Skin epidermis (tissue), 12 donors: ENCODE measurements around the gene EXOC4.
"Not testable (repeated sequence)": the region's sequence is repeated elsewhere in the genome, so short reads cannot be mapped to it uniquely, and the experiment has no call there.

Experiments used
- H3K27ac ChIP-seq, 21 experiments: fragments of 200-600 bp; sonication (generic) in 11 of 21; one replicate each; pipeline ENCODE4 v1.5.0; 2020; ENCODE audit warnings: mild to moderate bottlenecking in 3 of 21, inconsistent platforms in 2 of 21, moderate library complexity in 2 of 21
- H3K4me3 ChIP-seq, 7 experiments: fragments of 200-600 bp; sonication (generic) in 2 of 7; one replicate each; pipeline ENCODE4 v1.5.0; 2020; ENCODE audit warnings: inconsistent platforms in 2 of 7, mild to moderate bottlenecking in 2 of 7, moderate library complexity in 1 of 7

Gene EXOC4

DNA sequence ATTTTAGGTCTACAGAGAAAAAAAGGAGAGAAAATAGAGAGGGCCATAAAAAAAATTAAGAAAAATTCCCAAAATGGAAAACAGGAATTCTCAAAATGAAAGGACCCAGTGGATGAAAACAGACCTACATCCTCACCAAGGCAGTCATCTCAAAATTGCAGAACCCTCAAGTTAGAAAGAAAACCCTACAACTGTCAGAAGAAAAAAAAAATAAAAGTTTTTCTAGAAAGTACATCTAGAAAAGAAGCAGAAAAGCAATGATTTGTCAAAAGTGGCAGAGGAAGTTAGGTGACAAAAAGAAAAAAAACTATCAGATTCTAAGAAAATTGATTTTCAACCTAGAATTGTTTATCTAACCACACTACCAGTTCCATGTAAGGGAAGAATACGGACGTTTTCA is 706.6 kb downstream of the EXOC4 start:
- Histone ChIP-seq H3K27ac (no peak overlapping the region), H3K4me3 (no peak overlapping the region)

- no peak overlapping the region for H3K4me3 ChIP-seq
- H3K27ac ChIP-seq, result no peak overlapping the region
Measured at GRCh38 chr7:133961724-133962123, 708.8 kb downstream of the EXOC4 start.

DNA sequence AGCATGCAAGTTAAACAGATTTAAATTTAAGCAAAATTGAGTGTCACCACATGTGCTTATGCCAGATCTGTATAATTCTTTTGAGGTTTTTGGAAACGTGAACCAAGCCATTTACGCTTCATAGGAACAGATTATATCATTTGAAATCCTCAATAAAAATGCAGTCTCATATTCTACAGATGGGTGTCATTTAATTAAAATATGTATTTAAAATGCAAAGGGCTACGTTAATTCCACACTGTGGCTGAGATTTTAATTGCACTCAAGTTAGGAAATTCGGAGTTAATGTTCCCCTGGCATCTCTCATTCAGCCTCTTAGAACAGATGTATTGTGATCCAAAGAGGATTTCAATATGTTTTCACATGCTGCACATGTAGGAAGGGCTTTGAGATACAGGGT is 709.8 kb downstream of the EXOC4 start:
- Histone ChIP-seq H3K27ac (no peak overlapping the region), H3K4me3 (no peak overlapping the region)

DNA sequence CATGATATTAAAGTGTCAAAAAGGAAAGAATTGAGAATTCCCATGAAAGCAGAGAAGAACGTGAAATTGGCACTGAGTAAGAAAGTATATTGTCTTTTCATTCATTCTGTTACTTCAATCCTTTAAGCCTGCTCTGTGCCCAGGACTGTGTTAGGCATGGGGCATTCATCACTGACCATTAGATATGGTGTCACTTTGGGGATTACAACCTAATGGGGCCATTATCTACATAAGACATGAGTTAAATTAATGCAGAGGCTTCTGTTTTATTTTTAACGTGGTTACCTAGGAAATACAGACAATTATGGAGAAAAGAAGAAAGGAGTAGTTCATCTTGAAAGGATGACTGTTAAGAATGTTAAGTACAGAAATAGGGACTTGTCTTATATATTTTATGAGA is 710.8 kb downstream of the EXOC4 start:
- Histone ChIP-seq H3K27ac (no peak overlapping the region), H3K4me3 (no peak overlapping the region)

DNA sequence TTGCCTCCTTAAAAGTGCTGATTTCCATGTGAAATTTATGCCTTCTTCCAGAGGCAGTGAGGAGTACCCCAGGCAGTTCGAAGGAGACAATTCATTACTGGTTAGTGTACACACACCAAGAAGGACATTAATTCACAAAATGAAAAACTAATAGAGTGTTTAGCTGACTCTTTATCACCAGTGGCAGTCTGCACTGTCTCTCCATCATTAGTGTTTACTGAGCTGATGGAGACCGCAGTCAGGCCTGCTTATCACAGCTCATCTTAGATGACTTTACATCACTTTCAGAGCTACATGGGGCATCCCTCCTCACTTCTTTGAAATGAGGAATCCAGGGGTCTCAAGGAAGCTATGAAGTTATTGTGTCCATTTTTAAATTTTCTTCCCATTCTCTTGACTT is 718.7 kb downstream of the EXOC4 start:
- no peak overlapping the region for H3K4me3 ChIP-seq
- no peak overlapping the region for H3K27ac ChIP-seq

GRCh38 chr7:133973710-133974109 is 720.8 kb downstream of the EXOC4 start:
- no peak overlapping the region for H3K4me3 ChIP-seq
- H3K27ac ChIP-seq, result no peak overlapping the region

- H3K4me3 ChIP-seq, result no peak overlapping the region
Measured at GRCh38 chr7:133975130-133975529, 722.3 kb downstream of the EXOC4 start.

GRCh38 chr7:133976140-133976539 is 723.3 kb downstream of the EXOC4 start:
- Histone ChIP-seq H3K27ac (no peak overlapping the region), H3K4me3 (no peak overlapping the region)

More at GRCh38 chr7:133975130-133975529, 722.3 kb downstream of the EXOC4 start:
- H3K27ac ChIP-seq, result no peak overlapping the region

GRCh38 chr7:133977409-133978274 is 724.8 kb downstream of the EXOC4 start:
- Histone ChIP-seq H3K27ac (no peak overlapping the region), H3K4me3 (no peak overlapping the region)

GRCh38 chr7:133978502-133979295 is 725.8 kb downstream of the EXOC4 start:
- no peak overlapping the region for H3K27ac ChIP-seq
- H3K4me3 ChIP-seq, result no peak overlapping the region

- Histone ChIP-seq H3K27ac (no peak overlapping the region), H3K4me3 (no peak overlapping the region)
Measured at GRCh38 chr7:133980804-133981203, 727.9 kb downstream of the EXOC4 start.

DNA sequence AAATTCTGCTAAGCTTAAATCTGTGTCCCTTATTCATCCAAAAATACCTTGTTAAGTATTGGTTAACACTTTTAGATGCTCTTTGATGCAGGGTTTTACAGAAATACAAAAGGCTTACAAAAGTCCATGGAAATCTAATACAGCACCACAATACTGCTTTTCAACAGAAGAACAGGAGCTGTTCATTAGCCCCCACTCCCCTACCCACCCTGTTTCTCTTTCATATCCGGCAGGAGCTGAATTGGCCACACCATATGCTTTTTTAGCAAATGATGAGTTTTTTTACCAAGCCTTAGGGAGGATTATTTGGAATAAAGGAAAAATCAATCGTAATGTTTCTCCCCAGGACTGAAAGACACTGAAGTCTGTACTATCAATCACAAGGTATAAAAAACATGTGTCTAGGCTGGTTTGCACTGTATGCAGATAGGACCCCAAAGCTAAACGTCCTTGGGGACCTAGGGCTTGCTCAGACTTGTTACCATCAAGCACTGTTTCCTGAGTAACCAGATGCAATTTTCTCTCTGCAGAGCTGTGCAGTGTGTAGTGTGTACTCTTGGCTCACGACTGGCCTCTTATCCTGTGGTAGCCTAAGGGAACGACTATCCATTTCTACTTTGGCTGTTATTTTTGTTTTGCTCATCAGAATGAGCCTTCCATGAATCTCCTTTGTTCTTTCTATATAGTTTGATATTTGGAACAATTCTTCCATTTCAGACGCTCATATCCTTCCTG is 731.0 kb downstream of the EXOC4 start:
- Histone ChIP-seq H3K4me3 (no peak overlapping the region), H3K27ac (no peak overlapping the region)

GRCh38 chr7:133985300-133985699 is 732.4 kb downstream of the EXOC4 start:
- Histone ChIP-seq H3K27ac (no peak overlapping the region), H3K4me3 (no peak overlapping the region)

DNA sequence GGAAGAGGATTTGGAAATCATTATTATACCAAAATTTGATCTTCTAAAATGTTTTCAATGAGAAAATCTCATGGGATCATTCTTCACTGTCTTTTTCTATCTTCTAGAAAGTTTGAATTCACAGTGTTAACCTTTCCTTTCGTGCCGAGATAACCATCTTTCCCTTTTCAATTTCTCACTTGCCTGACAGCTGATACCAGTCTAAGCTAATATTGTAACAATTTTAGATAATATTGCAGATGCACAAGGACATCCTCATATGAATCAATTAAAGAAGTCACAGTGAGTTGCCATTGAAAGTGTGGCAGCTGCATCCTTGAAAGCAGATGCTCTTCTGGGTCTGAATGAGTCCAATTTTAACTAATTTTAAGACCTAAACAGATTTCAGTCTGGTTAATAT is 734.7 kb downstream of the EXOC4 start:
- Histone ChIP-seq H3K4me3 (no peak overlapping the region), H3K27ac (no peak overlapping the region)

- no peak overlapping the region for H3K27ac ChIP-seq
- H3K4me3 ChIP-seq, result no peak overlapping the region
Measured at GRCh38 chr7:133993547-133993946, 740.7 kb downstream of the EXOC4 start.

DNA sequence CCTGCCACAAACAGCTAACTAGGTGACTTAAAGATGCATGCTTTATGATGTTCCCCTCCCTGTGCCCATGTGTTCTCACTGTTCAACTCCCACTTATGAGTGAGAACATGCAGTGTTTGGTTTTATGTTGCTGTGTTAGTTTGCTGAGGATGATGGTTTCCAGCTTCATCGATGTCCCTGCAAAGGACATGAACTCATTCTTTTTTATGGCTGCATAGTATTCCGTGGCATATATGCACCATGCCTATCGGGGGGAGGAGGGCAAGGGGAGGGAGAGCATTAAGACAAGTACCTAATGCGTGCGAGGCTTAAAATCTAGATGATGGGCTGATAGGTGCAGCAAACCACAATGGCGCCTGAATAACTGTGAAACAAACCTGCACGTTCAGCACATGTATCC is 741.2 kb downstream of the EXOC4 start:
- not testable (repeated sequence) for H3K4me3 ChIP-seq, H3K27ac ChIP-seq

DNA sequence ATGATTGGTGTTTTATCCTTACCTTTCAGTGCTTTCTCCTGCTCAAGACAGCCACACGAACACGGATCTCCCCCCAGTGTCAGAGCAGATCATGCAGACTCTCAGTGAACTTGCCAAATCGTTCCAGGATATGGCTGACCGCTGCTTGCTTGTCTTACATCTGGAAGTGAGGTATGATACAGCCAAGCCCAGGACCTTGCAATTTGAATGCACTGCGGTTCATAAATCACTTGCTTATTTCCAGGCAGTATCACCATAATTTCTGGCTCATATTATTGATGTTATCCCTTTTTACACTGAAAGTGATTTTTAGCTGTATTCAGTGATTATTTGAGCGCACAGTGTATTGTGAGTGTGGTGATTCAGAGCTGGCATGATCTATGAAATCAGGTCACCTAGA is 744.6 kb downstream of the EXOC4 start:
- Histone ChIP-seq H3K27ac (no peak overlapping the region), H3K4me3 (no peak overlapping the region)

- H3K4me3 ChIP-seq, result no peak overlapping the region
Measured at GRCh38 chr7:133999178-133999577, 746.3 kb downstream of the EXOC4 start.

GRCh38 chr7:134004829-134005505 is 752.1 kb downstream of the EXOC4 start:
- H3K4me3 ChIP-seq, result no peak overlapping the region
- H3K27ac ChIP-seq, result no peak overlapping the region

More at GRCh38 chr7:133999178-133999577, 746.3 kb downstream of the EXOC4 start:
- no peak overlapping the region for H3K27ac ChIP-seq
